ENCODE data around the gene DYNLL2.

DNA sequence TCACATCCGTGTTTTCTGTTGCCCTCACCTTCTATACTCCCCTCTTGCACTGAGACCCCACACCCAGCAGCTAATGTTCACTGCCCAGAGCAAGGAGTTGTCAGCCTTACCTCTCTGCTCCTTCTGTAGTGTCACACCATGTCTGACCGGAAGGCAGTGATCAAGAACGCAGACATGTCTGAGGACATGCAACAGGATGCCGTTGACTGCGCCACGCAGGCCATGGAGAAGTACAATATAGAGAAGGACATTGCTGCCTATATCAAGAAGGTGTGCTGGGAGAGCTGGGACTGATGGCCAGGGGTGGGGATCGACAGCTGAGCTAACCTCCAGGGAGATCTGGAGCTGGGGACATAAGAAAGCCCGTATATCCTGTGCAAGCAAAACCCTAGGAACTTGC, 3.7 kb downstream of the DYNLL2 start:
- TF ChIP-seq, protein P1, sequence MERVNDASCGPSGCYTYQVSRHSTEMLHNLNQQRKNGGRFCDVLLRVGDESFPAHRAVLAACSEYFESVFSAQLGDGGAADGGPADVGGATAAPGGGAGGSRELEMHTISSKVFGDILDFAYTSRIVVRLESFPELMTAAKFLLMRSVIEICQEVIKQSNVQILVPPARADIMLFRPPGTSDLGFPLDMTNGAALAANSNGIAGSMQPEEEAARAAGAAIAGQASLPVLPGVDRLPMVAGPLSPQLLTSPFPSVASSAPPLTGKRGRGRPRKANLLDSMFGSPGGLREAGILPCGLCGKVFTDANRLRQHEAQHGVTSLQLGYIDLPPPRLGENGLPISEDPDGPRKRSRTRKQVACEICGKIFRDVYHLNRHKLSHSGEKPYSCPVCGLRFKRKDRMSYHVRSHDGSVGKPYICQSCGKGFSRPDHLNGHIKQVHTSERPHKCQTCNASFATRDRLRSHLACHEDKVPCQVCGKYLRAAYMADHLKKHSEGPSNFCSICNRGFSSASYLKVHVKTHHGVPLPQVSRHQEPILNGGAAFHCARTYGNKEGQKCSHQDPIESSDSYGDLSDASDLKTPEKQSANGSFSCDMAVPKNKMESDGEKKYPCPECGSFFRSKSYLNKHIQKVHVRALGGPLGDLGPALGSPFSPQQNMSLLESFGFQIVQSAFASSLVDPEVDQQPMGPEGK (CRISPR knock-in tag; IDR thresholded peaks at IDR 0.05; ENCODE audit: borderline replicate concordance) = no peak
- no peak for TF ChIP-seq PPARA (CRISPR knock-in tag; IDR thresholded peaks at IDR 0.05; ENCODE audit: borderline replicate concordance)
- no peak for TF ChIP-seq ZNF70 (CRISPR knock-in tag; IDR thresholded peaks at IDR 0.05)
- TF ChIP-seq RARB (CRISPR knock-in tag; IDR thresholded peaks at IDR 0.05) = no peak
- no peak for TF ChIP-seq ZFP30 (CRISPR knock-in tag; IDR thresholded peaks at IDR 0.05)
